HG02678 (cell line): ENCODE data around the gene TUNAR.

Experiments
- ATAC-seq: cut with Tn5 transposase; IDR thresholded peaks from one replicate; pipeline ENCODE4 v1.9.1; 2021; ENCODE audit warnings: mild to moderate bottlenecking, moderate library complexity; ENCODE audit not compliant: unreplicated experiment

TUNAR gene

GRCh38 chr14:95911456-95911855, 34.8 kb downstream of the TUNAR start:
- no peak for ATAC-seq

DNA sequence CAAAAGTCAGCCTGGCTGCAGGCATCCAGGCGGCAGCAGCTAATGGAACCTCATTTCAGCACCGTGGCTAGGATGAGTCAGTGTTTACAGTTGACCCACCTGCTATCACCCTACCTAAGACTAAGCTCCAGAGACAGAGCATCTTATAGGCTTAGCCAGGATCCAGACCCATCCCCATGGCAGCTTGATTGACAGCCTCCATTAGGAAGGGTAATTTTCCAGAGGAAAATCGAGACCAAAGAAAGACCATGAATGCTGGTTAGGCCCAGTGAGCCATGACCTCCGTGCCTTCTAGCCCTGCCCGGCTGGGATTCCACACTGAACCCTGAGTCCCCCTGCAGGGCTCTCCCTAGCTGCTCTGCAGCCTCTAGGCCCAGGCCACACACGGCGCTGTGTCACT, 38.7 kb downstream of the TUNAR start:
- no peak for ATAC-seq

- ATAC-seq, result no peak
Observed at GRCh38 chr14:95918466-95918865, 41.8 kb downstream of the TUNAR start.

DNA sequence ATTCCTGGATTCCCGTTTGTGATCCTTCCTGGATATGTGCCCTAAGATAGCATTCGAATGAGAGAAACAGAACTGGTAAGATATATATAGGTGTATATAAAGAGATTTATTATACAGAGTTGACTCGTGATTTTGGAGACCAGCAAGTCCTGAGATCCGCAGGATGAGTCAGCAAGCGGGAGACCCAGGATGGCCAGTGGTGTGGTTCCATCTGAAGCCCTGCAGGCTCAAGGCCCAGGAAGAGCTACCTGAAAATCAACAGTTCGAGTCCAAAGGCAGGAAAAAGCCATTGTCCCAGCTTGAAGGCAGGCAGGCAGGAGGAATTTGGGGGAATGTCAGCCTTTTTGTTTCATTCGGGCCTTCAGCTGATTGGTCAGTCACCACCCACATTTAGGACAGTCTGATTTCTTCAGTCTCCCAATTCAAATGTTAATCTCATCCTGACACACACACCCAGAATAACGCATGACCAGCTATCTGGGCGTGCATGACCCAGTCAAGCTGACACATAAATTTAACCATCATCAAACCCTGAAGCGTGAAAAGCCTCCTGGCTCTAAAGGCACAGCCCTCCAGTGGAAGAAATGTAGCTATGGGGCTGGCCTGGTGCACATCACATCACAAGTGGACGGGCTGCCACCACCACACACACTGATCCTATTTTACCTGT, 44.3 kb downstream of the TUNAR start:
- ATAC-seq, result no peak

GRCh38 chr14:95922080-95922479, 45.4 kb downstream of the TUNAR start:
- no peak for ATAC-seq

DNA sequence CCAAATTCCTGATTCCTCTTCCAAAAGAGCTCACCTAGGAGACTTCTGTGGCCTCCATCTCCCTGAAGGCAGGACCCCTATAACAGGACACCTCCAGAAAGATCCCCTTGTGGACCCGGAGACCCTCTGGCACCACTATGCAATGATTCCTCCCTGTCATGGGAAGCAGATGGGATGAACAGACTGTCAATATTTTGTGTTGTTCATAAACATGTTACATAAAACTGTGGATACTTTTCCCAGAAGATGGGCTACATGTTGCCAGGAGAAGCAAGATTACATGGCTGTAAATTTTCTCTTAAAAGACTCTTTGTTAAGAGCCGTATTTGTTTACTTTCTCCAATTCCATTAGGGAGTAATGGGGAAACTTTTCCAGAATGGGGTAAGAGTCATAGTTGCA, 52.1 kb downstream of the TUNAR start:
- no peak for ATAC-seq

DNA sequence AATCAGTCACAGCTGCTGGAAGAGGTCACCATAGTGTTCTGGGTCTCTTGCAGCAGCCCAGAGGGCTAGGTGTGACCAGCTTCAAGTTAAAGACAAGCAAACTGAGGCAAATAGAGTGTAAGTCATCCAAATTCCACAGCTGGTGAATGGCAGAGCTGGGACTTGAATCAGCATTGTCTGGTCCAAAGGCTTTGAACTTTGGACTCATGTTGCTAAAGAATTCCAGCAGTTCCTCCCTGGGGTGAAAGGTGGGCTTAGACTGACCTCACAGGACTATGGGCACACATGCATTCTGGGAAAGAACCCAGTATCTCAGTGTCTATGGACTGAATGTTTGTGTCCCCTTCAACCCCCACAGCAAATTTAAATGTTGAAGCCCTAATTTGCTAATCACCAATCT, 54.8 kb downstream of the TUNAR start:
- no peak for ATAC-seq

GRCh38 chr14:95935228-95935822, 58.7 kb downstream of the TUNAR start:
- no peak for ATAC-seq

GRCh38 chr14:95936041-95936440, 59.4 kb downstream of the TUNAR start:
- no peak for ATAC-seq

DNA sequence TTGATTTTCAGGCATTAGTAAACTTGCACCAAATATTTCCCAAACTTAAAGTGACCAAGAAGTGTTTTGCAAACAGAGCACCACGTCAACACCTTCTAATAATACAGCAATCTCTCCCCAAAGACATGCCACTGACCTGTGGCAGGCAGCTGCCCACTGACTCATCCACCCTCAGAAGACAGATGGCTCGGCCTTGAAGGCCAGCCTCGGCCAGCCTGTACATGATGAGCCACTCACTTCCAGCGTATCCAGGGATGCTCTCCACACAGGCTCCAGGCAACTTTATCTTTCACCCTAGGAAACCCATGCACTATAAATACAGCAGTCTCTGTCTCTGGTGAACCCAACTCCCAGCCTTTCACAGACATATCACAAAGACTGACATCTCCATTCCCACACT, 62.7 kb downstream of the TUNAR start:
- ATAC-seq, result no peak

GRCh38 chr14:95941897-95942296, 65.3 kb downstream of the TUNAR start:
- no peak for ATAC-seq

GRCh38 chr14:95943699-95944098, 67.1 kb downstream of the TUNAR start:
- ATAC-seq, result no peak

- ATAC-seq, result no peak
Observed at GRCh38 chr14:95944462-95944861, 67.8 kb downstream of the TUNAR start.

DNA sequence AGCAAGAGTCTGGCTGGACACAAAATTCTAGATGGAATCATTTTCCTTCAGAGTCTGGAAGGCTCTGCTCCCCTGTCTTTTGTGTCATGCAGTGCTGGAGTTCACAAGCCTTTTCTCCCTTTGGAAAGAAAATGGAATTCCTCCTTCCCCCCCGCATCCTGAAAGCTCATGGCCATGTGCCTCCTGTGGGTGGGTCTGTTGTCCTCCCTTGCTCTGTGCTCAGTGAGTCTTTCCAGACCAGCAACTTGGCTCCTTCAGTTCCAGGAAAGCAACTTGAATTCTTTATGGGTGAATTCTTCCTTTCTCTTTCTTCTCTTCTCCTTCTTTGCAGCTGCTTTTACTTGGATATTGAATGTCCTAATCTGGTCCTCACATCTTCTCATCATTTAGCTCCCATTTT, 70.2 kb downstream of the TUNAR start:
- no peak for ATAC-seq

DNA sequence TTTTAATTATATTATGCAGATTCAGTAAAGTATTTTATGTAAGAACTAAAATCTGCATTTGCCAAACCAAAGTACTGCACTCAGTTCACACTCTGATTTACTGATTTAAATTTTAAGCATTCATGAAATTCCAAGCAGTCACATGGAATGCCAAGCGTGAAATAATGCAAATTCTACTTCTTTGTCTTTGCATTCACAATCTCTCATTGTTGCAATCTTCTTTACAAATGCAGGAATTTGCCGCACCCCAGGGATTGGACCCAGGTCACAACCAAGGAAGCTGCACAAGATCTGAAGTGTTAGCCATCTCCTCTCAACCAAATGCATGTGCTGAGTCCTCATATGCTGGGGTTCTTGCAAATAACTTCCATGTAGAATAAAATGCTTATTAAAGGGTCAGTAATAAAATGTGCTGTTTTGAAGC, 71.9 kb downstream of the TUNAR start:
- no peak for ATAC-seq

DNA sequence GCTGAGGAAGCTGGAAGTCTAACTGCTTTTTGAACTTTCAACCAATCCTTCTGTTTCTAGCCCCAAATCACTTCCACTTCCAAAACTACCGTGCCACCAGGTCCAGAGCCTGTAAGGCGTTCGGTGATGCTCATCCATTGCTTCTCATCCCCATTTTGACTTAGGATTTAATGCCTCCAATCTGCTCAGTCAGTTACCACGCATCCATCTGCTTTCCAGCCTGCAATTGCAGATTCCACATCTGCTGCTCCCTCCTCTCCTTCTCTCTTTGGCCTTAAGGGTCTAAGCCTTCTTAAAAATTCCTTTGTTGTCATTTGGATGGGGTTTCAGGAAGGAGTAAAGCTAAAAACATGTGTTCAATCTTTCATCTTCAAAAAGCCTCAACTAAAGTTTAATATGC, 74.7 kb downstream of the TUNAR start:
- ATAC-seq, result no peak

GRCh38 chr14:95953111-95953724, 76.6 kb downstream of the TUNAR start:
- no peak for ATAC-seq

GRCh38 chr14:95956601-95957460, 80.2 kb downstream of the TUNAR start:
- ATAC-seq, result no peak

GRCh38 chr14:95958105-95958504, 81.5 kb downstream of the TUNAR start:
- no peak for ATAC-seq

DNA sequence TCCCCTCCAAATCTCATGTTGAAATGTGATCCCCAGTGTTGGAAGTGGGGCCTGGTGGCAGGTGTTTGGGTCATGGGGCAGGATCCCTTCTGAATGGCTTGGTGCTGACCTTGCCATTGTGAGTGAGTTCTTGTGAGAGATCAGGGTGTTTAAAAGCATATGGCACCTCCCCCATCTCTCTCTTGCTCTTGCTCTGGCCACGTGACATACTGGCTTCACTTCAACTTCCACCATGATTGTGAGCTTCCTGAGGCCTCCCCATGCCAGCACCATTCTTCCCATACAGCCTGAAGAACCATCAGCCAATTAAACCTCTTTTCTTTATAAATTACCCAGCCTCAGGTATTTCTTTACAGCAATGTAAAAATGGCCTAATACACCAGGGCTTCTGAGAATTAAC, 82.7 kb downstream of the TUNAR start:
- no peak for ATAC-seq

- no peak for ATAC-seq
Observed at GRCh38 chr14:95961481-95961880, 84.8 kb downstream of the TUNAR start.

DNA sequence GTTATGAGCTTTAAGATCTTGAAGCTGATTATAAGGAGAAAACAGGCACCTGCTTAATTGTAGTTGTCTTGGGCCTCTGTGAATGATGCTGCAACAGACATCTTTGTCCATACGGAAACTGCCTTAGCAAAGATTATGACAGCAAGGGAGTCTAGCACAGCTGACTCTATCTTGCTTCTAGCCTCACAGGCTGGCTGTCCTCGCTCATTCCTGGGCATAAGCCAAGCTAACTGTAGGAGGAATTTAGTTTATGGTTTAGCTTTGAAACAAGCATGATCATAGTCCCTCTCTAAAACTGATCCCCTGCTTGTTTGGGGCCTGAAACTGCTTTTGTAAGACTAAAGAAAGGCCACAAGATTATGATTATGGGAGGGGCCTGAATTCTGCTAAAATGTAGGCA, 88.3 kb downstream of the TUNAR start:
- no peak for ATAC-seq
